GM21723 (cell line): Measurements from ENCODE around the gene SPO11.
"Not testable (repeated sequence)": the region's sequence is repeated elsewhere in the genome, so short reads cannot be mapped to it uniquely, and the experiment has no call there.

Source experiments
- ATAC-seq: cut with Tn5 transposase; IDR thresholded peaks from one replicate; pipeline ENCODE4 v1.9.1; 2021; ENCODE audit warnings: mild to moderate bottlenecking, moderate library complexity; ENCODE audit not compliant: unreplicated experiment

Gene SPO11

GRCh38 chr20:57332105-57333089 is 2.8 kb downstream of the SPO11 start:
- no peak for ATAC-seq

DNA sequence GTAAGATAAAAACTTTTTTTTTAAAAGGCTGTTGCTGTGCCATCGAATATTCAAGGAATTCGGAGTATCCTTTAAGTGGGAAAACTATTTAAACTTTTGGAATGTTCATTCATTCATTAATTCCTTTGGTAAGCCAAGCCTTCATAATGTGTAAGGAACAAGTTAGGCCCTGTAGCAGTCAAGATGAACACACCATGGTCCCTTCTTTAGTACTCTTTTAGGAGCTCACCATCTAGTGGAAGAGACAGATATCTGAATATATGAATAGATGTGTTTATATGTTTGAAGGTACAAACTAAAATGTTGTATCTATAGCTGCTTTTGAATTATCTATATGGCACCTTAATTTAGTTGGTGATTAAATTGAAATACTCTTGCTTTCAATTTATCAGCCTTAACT is 5.8 kb downstream of the SPO11 start:
- no peak for ATAC-seq

DNA sequence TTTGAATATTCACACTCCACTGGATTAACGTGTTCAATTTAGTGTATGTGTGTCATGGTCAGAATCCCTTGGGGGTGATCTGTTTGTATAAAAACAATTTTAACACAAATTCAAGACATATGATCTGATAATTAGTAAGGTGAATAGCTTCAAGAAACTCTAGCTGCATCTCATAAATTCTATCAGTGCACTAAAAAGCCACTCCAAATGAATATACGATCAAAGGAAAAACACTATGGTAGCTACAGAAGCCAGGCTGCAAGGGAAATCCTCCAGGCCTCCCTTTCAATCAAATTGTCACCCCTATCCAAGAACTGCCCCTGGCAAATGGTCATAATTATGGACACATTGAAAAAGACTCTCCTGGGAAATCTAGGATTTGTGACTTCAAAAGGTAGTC is 12.1 kb downstream of the SPO11 start:
- no peak for ATAC-seq

DNA sequence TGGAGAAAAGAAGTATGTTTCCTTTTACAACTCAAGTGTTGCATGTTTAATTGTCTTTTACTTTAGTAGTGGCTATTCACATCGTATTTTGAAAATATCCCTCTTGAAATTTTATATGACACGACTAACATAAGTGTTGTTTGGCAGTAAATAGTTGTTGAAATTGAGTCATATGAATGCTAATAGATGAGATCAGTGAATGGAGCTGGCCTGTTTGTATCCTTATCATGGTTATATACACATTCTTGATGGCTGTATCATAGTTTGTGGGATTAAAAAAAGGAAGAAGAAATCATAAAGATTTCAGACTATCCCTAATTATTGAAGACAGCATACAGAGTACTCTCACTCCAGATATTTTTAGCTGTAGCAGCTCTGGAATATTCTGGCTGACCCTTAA is 13.2 kb downstream of the SPO11 start:
- no peak for ATAC-seq

GRCh38 chr20:57346477-57346876 is 16.9 kb downstream of the SPO11 start:
- ATAC-seq, result peak; percentile 42

DNA sequence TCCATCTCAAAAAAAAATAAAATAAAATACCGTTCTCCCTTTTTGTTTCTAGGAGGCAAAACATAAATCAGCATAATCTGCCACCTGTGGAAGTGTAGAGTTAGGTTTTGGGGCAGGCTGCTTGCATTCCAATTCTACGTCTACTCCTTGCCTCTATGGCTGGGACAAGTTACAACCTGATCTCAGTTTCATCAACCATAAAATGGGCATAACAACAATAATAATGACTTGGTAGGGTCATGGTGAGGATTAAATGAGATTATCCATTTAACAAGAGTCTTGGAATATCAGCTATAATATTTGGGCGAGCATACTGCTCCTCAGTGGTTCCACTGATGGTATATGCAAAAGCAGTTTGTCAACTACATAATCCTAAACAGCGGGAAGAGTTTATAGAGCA is 17.8 kb downstream of the SPO11 start:
- no peak for ATAC-seq

DNA sequence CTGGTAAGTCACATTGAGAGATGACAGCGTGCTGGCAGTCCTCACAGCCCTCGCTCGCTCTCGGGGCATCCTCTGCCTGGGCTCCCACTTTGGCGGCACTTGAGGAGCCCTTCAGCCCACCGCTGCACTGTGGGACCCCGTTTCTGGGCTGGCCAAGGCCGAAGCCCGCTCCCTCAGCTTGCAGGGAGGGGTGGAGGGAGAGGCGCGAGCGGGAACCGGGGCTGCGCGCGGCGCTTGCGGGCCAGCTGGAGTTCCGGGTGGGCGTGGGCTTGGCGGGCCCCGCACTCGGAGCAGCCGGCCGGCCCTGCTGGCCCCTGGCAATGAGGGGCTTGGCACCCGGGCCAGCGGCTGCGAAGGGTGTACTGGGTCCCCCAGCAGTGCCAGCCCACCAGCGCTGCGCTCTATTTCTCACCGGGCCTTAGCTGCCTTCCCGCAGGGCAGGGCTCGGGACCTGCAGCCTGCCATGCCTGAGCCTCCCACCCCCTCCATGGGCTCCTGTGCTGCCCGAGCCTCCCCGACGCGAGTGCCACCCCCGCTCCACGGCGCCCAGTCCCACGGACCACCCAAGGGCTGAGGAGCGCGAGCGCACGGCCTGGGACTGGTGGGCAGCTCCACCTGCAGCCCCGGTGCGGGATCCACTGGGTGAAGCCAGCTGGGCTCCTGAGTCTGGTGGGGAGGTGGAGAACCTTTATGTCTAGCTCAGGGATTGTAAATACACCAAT is 18.8 kb downstream of the SPO11 start:
- ATAC-seq, result not testable (repeated sequence)

GRCh38 chr20:57348922-57349574 is 19.4 kb downstream of the SPO11 start:
- not testable (repeated sequence) for ATAC-seq

DNA sequence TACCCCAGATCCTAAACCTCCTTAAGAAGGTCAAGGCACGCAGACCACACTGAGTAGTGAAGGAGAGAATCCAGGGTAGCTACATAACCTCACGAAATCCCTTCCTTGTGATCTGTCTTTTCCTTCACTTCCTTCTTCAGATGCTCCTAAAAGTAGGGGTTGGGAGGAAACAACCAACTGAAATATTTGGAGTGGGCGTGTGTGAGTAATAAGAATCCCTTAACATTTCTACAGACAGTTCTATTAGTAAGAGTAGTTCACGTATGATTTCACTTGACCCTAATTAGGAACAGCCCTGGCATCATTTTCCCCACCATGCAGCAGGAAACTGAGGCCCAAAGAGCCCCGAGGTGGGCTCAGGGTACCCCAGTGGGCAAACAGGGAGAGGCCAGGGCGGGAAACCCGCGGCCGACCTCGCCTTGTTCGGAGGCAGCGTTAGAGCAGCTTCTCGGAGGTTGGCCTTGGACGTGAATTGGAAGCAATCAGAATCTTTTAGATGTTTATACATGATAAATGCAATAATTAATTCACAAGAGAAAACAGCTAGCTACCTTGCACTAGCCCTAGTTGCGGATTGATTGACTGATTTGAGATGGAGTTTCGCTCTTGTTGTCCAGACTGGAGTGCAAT is 20.6 kb downstream of the SPO11 start:
- no peak for ATAC-seq

- not testable (repeated sequence) for ATAC-seq
Measured at GRCh38 chr20:57350726-57351041, 21.1 kb downstream of the SPO11 start.

GRCh38 chr20:57351042-57351783 is 21.6 kb downstream of the SPO11 start, which contains the start of gene RAE1:
RAE1 (plus strand) TSS chr20:57351255; CDS start chr20:57354039, 2,784 bp downstream.
- peak; percentile 82 for ATAC-seq

DNA sequence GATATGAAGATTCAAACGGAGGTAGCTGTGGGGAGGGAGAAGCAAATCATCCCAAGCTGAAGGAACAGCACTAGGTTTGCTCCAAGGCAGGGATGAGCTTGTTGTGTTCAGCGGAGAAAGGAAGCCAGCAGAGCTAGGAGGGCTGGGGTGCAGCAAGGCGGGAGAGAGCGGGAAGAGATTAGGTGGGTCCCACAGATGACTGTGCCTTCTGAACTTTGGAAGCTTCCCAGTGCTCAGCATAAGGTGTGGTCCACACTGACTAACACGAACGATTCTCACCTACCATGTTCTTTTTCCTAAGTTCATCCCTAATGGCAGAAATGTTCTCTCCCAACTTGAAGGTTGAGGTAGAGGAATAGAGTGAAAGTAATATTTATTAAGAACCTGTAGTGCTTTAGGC is 22.7 kb downstream of the SPO11 start:
- ATAC-seq, result no peak

- ATAC-seq, result no peak
Measured at GRCh38 chr20:57353351-57353750, 23.7 kb downstream of the SPO11 start.

- ATAC-seq, result no peak
Measured at GRCh38 chr20:57361517-57361916, 31.9 kb downstream of the SPO11 start.

GRCh38 chr20:57364451-57364850 is 34.8 kb downstream of the SPO11 start:
- ATAC-seq, result no peak

DNA sequence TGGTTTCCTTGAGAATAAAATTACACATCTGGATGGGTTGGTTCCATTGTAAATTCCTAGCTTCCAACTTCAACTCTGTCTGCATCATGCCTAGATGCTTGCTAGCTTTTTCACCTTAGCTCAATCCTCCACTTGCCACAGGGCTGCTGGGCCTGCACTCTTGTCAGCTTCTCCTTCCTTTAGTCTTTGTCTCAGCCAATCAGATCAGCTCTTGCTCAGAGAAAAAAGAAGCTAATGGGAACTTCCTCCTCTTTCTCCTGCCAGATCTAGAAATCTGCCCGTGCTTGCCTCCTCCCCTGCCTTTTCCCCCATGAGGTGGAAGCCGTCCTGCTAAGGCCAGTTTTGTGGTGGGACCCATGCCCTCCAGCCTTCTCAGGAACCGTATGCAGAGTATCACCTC is 40.0 kb downstream of the SPO11 start:
- ATAC-seq, result no peak

DNA sequence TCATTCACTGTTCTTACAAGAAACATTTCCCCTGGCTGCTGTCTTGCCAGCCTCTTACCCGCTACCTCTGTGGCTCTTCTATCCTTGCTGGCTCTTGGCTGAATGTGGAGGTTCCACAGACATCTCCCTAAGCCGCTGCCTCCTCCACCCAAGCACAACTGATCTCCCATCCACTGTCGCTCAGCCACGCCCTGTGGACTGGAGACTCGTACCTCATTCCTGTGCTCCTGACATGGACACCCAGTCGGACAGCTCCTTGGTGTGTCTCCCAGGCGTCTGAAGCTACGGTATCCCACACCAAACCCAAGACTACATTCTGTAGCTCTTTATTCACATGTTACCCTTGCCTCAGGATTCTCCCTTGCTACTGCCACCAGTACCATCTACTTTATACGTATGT is 40.7 kb downstream of the SPO11 start:
- ATAC-seq, result no peak

DNA sequence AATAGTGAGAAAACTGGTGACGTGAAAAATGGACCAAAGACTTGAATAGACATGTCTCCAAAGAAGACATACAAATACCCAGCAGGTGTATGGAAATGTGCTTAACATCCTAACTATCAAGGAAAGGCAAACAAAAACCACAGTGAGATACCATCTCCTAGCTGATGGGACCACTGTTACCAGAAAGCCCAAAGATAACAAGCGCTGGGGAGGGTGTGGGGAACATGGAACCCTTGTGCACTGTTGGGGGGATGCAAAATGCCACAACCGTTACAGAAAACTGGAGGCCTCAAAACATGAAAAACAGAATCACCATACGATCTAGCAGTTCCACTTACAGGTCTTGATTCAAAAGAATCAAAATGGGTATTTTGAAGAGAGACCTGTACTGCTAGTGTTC is 41.8 kb downstream of the SPO11 start:
- ATAC-seq, result no peak

- ATAC-seq, result no peak
Measured at GRCh38 chr20:57372157-57372556, 42.6 kb downstream of the SPO11 start.

DNA sequence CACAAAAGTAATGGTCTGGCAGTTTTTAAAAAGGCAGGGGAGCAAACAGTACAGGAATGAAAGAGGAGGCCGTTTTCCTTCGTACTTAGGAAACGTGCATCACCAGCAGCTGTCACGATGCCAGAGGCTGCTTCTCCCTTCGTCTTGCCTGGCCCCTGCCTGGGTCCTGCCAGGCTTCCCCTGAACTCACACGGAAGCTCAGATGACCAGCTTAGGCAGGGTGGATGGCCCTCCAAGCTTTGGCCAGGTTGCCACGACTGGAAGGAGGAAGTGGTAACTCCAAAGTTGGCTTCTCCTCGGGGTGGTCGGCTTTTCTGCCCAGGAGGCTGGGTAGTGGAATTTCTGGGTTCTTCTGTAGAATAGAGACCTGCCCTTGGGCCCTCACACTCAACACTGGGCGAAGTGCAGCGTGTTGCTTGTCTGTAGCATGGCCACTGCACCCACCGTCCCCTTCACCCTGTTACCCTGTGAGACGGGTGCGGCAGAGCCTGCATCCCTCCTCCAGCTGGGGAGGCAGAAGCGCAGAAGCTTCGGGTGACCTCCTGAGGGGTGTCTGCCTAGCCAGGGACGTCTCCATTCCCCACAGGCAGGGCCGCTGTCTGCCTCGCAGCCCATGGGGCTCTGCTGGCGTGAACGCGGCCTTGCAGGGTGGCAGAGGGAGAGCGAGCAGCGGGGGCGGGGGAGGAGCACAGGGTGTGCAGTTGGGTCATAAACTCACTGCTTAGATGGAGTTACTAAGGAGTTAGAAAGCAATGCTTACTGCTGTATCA is 43.2 kb downstream of the SPO11 start:
- no peak for ATAC-seq
